ENCODE data around the gene DMRTC2.
A peak's percentile ranks its signal among the peaks of the same experiment; 100 is the strongest.

Gene DMRTC2

GRCh38 chr19:41845001-41845050 is at the start of gene DMRTC2:
Gene DMRTC2 (plus strand): TSS chr19:41845042. CDS start chr19:41847429, 2,387 bp downstream.
- no peak for ATAC-seq
- Mint-ChIP-seq H3K27me3 (peaks cover 22% of the 10 kb centered on the region), H3K27ac (no peak within 1 kb of the TSS), H3K4me3 (no peak within 1 kb of the TSS), H3K4me1 (no peaks in the 10 kb centered on the region), H3K9me3 (peaks cover 9% of the 10 kb centered on the region), H3K36me3 (peaks cover 6% of the 10 kb centered on the region)

GRCh38 chr19:41796362-41796761 is 48.5 kb upstream of the DMRTC2 start, which contains the start of gene CEACAM3:
Gene CEACAM3 (plus strand): TSS chr19:41796587. CDS start chr19:41796678, 91 bp downstream.
- Mint-ChIP-seq H3K27ac (no peak within 1 kb of the TSS), H3K36me3 (no peaks in the 10 kb centered on the region), H3K4me1 (peaks cover 18% of the 10 kb centered on the region), H3K4me3 (no peak within 1 kb of the TSS), H3K9me3 (no peaks in the 10 kb centered on the region), H3K27me3 (peaks cover 25% of the 10 kb centered on the region)
- ATAC-seq = no peak

DNA sequence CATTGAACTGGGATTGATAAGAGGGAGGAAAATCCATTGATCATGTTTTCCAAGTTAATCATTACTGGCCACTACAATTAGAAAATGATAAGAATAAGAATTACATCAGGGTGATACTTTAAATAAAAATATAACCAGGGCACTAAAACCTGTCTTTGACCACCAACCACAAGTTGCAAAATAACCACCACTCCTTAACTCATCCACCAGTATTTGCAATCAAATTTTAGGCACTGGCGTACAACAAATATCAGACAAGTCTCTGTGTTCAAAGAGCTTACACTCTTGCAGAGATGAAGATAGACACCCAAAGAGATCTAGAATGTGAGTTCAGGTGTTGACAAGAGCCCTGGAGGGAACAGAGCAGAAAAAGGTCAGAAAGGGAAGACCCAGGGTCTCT is 47.9 kb upstream of the DMRTC2 start:
- H3K9me3 Mint-ChIP-seq = no peaks in the 10 kb centered on the region
- H3K27me3 Mint-ChIP-seq = peaks cover 23% of the 10 kb centered on the region
- peaks cover 23% of the 10 kb centered on the region for H3K4me1 Mint-ChIP-seq

GRCh38 chr19:41799444-41800000 is 45.3 kb upstream of the DMRTC2 start:
- Mint-ChIP-seq H3K4me1 (peaks cover 38% of the 10 kb centered on the region), H3K9me3 (no peaks in the 10 kb centered on the region), H3K27me3 (peaks cover 8% of the 10 kb centered on the region), H3K36me3 (no peaks in the 10 kb centered on the region), H3K4me3 (no peak overlapping the region), H3K27ac (no peak overlapping the region)
- ATAC-seq = no peak

More for the DNA sequence above, 47.9 kb upstream of the DMRTC2 start:
- no peaks in the 10 kb centered on the region for H3K36me3 Mint-ChIP-seq
- no peak overlapping the region for H3K4me3 Mint-ChIP-seq
- H3K27ac Mint-ChIP-seq = no peak overlapping the region
- ATAC-seq = no peak

GRCh38 chr19:41801031-41801430 is 43.8 kb upstream of the DMRTC2 start:
- ATAC-seq = no peak
- peaks cover 33% of the 10 kb centered on the region for H3K4me1 Mint-ChIP-seq
- peak overlapping the region; percentile 38 for H3K27ac Mint-ChIP-seq
- H3K9me3 Mint-ChIP-seq = no peaks in the 10 kb centered on the region
- no peak overlapping the region for H3K4me3 Mint-ChIP-seq
- H3K27me3 Mint-ChIP-seq = no peaks in the 10 kb centered on the region
- H3K36me3 Mint-ChIP-seq = no peaks in the 10 kb centered on the region

- ATAC-seq = peak; percentile 41
- H3K36me3 Mint-ChIP-seq = no peaks in the 10 kb centered on the region
- no peaks in the 10 kb centered on the region for H3K9me3 Mint-ChIP-seq
- no peaks in the 10 kb centered on the region for H3K27me3 Mint-ChIP-seq
- peak overlapping the region; percentile 38 for H3K27ac Mint-ChIP-seq
- no peak overlapping the region for H3K4me3 Mint-ChIP-seq
- peaks cover 33% of the 10 kb centered on the region for H3K4me1 Mint-ChIP-seq
Observed at GRCh38 chr19:41801792-41802211, 43.0 kb upstream of the DMRTC2 start.

DNA sequence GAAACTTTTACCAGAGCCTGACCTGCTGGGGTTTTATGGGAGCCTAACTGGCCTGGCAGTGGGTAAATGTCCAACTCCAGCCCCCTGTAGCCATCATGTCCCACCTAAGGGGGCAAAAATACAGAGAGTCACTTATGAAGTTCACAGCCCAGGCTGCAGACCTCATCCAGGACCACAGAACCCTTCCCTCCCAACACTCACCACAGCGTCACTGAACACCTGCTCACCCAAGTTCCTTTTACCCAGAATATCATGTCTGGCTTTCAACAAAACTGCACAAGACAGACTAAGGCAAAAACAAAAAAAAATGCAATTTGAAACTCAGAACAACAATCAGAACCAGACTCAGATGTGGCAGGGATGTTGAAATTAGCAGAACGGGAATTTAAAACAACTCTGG is 42.1 kb upstream of the DMRTC2 start:
- peaks cover 33% of the 10 kb centered on the region for H3K4me1 Mint-ChIP-seq
- no peak overlapping the region for H3K4me3 Mint-ChIP-seq
- ATAC-seq = peak; percentile 64

GRCh38 chr19:41804336-41804735 is 40.5 kb upstream of the DMRTC2 start:
- Mint-ChIP-seq H3K4me1 (peaks cover 33% of the 10 kb centered on the region), H3K27me3 (no peaks in the 10 kb centered on the region), H3K9me3 (no peaks in the 10 kb centered on the region), H3K27ac (no peak overlapping the region), H3K36me3 (no peaks in the 10 kb centered on the region), H3K4me3 (no peak overlapping the region)
- ATAC-seq = no peak

More for the DNA sequence above, 42.1 kb upstream of the DMRTC2 start:
- Mint-ChIP-seq H3K27me3 (no peaks in the 10 kb centered on the region), H3K9me3 (no peaks in the 10 kb centered on the region), H3K36me3 (no peaks in the 10 kb centered on the region), H3K27ac (peak overlapping the region; percentile 38)

GRCh38 chr19:41807176-41807575 is 37.7 kb upstream of the DMRTC2 start:
- Mint-ChIP-seq H3K4me3 (no peak overlapping the region), H3K27ac (no peak overlapping the region), H3K27me3 (no peaks in the 10 kb centered on the region), H3K36me3 (no peaks in the 10 kb centered on the region), H3K9me3 (no peaks in the 10 kb centered on the region), H3K4me1 (peaks cover 48% of the 10 kb centered on the region)
- ATAC-seq = no peak

- no peaks in the 10 kb centered on the region for H3K27me3 Mint-ChIP-seq
- H3K4me1 Mint-ChIP-seq = peaks cover 37% of the 10 kb centered on the region
Observed at GRCh38 chr19:41808663-41809566, 35.9 kb upstream of the DMRTC2 start.

DNA sequence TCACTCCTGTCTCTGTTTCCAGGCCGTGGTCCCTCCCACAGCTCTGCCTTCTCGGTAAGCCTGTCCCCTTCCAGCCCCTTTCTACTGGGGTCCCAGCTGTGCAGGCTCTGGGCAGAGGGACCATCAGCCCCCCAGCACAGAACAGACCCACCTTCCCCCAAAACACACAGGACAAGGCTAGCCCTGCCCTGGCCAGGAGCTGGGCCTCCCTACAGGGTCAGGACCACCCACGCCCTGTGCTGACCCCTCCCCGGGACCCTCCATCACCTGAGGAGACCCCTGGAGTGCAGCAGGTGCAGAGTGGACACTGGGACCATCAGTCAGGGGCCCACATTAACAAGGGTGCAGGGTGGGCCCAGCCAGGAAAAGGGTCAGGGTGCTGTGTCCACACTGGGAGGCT is 34.5 kb upstream of the DMRTC2 start:
- Mint-ChIP-seq H3K4me1 (peaks cover 28% of the 10 kb centered on the region), H3K27me3 (no peaks in the 10 kb centered on the region), H3K4me3 (no peak overlapping the region), H3K36me3 (no peaks in the 10 kb centered on the region), H3K27ac (peak overlapping the region; percentile 58), H3K9me3 (no peaks in the 10 kb centered on the region)
- no peak for ATAC-seq

More at GRCh38 chr19:41808663-41809566, 35.9 kb upstream of the DMRTC2 start:
- Mint-ChIP-seq H3K27ac (no peak overlapping the region), H3K36me3 (no peaks in the 10 kb centered on the region), H3K4me3 (no peak overlapping the region), H3K9me3 (no peaks in the 10 kb centered on the region)
- ATAC-seq = no peak

GRCh38 chr19:41811036-41811435 is 33.8 kb upstream of the DMRTC2 start:
- Mint-ChIP-seq H3K9me3 (no peaks in the 10 kb centered on the region), H3K4me1 (peaks cover 28% of the 10 kb centered on the region), H3K27me3 (no peaks in the 10 kb centered on the region), H3K27ac (peak overlapping the region; percentile 58), H3K4me3 (no peak overlapping the region), H3K36me3 (no peaks in the 10 kb centered on the region)
- ATAC-seq = peak; percentile 74

DNA sequence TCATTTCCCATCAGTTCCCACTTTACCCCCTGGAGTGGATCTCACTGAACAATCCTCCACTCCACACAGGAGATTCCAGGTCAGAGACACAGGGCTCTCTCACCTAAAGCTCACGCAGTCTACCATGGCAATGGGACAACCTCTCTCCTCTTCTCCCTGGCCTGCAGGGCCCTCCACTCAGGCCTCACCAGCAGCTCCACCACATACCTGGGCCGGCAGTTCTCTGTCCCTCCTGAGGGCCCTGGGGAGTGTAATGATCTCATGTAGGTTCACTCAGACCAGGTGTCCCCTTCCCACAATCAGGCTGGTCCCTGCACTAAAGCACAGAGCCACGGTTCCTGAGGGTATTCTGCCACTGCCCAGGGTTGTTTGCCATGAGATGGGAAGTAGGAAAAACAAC is 32.9 kb upstream of the DMRTC2 start:
- ATAC-seq = no peak
- H3K36me3 Mint-ChIP-seq = no peaks in the 10 kb centered on the region
- H3K4me1 Mint-ChIP-seq = peaks cover 28% of the 10 kb centered on the region
- H3K27me3 Mint-ChIP-seq = no peaks in the 10 kb centered on the region
- no peaks in the 10 kb centered on the region for H3K9me3 Mint-ChIP-seq
- no peak overlapping the region for H3K27ac Mint-ChIP-seq
- H3K4me3 Mint-ChIP-seq = no peak overlapping the region

DNA sequence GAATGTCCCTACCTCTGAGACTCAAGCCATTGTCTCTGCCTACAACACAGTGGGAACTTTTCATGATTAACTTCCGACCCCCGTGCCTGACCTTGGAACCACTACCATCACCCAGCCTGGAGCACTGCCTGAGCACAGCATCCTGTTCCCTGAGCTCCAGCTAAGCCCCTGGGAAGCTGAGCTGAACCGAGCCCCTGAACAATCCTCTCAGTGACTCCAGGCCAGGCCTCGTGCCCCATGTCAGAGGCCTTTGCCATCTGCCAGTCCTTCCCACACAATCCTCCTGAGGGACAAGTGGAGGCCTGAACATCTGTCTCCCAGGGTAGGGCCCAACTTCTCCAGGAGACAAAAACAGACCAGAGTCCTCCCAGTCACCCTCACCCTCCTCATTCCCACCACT is 30.9 kb upstream of the DMRTC2 start:
- Mint-ChIP-seq H3K27ac (no peak overlapping the region), H3K4me1 (peaks cover 28% of the 10 kb centered on the region), H3K4me3 (no peak overlapping the region), H3K9me3 (no peaks in the 10 kb centered on the region), H3K36me3 (no peaks in the 10 kb centered on the region), H3K27me3 (no peaks in the 10 kb centered on the region)
- no peak for ATAC-seq

- no peaks in the 10 kb centered on the region for H3K9me3 Mint-ChIP-seq
- H3K27me3 Mint-ChIP-seq = no peaks in the 10 kb centered on the region
- H3K36me3 Mint-ChIP-seq = no peaks in the 10 kb centered on the region
- no peak overlapping the region for H3K27ac Mint-ChIP-seq
- H3K4me3 Mint-ChIP-seq = no peak overlapping the region
- no peak for ATAC-seq
- peaks cover 20% of the 10 kb centered on the region for H3K4me1 Mint-ChIP-seq
Observed at GRCh38 chr19:41815301-41815700, 29.5 kb upstream of the DMRTC2 start.

GRCh38 chr19:41816761-41817160 is 28.1 kb upstream of the DMRTC2 start:
- H3K27me3 Mint-ChIP-seq = peaks cover 10% of the 10 kb centered on the region

More at GRCh38 chr19:41816761-41817160, 28.1 kb upstream of the DMRTC2 start:
- Mint-ChIP-seq H3K4me3 (no peak overlapping the region), H3K4me1 (peaks cover 10% of the 10 kb centered on the region), H3K36me3 (no peaks in the 10 kb centered on the region), H3K27ac (no peak overlapping the region), H3K9me3 (no peaks in the 10 kb centered on the region)
- no peak for ATAC-seq

Measured in stimulated activated memory B cell treated with anti-CD40 and anti-IgM and Interleukin-4, amounts not matched to agents 10 μg/mL and 1 μg/mL and 100 μg/mL, for 72 hours (primary cell).